Endothelial cell of hepatic sinusoid (primary cell): Measurements from ENCODE around the gene SLAMF8.

Experiments
- in situ Hi-C: cut with HindIII; loops from 2 replicates; pipeline ENCODE4 v1.10.0; 2017; ENCODE audit warnings: low sequenced_read_pairs

SLAMF8 gene

DNA sequence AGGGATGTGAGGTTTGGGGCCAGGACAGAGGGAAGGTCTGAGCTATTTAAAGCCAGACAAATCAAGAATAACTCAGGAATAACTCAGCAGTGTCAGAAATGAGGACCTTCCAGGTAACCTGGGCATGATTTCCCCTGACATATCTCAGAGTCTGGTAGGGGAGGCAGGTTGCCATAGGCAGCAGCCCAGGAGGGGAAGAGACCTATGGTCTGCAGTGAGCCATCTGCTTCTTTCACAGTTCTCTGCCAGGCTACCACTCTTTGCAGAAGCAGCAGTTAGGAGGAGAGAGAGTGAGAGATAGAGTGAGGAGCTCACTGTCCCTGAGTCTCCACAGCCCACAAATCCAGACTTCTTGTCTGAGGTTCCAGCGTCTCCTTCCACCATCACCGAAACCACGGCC, 42.1 kb downstream of the SLAMF8 start:
- in situ Hi-C loops = no loop called here

DNA sequence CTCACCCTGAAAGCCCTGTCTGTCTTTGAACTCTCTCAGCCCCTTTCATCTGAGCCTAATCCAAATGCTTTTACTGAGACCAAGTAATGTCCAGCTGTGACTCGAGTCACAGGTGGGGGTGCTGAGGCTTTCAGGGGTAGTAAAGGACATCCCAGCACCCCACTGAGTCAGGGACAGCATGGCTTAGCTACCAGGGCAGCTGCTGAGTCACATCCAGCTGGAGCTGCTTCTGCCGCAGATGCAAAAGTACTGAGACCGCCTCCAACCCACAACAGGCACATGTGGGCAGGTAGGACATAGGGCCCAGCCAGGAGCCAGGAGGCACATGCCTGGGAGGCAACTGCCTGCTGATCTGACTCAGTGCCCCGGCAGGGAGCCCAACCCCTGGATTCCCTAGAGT, 42.5 kb downstream of the SLAMF8 start:
- in situ Hi-C loops = no loop called here

DNA sequence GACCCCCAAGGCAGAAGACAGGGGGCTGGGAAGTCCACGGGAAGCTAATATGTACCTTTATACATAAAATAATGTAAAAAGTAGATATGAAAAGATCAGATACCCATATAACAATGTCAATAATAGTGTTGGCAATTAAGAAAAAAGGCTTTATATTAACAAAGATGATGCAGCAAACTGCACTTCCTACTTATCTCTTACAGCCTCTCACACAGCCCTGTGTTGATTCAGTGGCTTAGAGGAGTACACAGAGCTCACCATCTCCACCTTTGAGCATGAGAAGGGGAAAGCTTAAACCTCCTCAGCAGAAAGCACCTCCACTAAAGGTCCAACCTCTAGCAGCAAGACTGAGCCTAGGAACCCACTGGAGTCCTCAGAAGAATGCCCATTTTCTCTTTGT, 42.9 kb downstream of the SLAMF8 start:
- in situ Hi-C loops = no loop called here

DNA sequence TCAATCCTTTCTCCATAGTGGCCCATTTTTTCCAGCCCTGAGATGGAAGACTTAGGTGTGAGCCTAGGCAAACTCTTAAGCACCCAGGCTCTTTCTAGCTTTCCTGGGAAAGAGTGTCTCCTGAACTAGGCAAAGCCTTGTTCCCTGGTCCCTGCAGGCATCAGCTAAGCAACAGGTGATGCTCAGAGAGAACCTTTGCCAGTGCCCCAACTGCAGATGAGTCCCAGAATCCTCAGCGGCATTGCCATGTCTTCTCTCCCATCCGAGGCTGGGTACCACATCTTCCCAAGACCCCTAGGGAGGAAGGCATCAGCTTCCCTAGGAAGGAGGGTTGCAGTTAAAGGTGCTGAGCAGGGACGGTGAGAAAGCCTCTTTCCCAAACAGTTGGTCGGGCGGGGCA, 44.0 kb downstream of the SLAMF8 start:
- in situ Hi-C loops = no loop called here

DNA sequence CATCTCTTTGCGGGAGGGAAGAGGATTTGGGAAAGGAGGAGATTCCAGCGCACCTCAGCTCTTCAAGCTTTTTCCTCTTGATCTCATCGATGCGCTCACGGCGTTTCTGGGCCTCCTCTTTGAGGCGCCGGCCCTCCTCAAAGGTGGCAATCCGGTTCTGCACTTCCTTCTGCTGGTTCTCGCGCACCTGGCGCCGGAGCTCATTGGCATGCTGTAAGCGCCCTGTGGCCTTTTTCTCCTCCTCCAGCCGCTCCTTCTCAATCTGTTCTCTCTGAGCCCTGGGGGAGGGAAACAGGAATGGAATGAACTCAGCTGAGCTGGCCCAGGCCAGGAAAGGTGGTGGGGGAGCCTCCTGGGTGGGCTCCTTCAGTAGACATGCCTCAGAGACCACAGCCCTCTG, 46.2 kb downstream of the SLAMF8 start:
- in situ Hi-C loops = no loop called here

DNA sequence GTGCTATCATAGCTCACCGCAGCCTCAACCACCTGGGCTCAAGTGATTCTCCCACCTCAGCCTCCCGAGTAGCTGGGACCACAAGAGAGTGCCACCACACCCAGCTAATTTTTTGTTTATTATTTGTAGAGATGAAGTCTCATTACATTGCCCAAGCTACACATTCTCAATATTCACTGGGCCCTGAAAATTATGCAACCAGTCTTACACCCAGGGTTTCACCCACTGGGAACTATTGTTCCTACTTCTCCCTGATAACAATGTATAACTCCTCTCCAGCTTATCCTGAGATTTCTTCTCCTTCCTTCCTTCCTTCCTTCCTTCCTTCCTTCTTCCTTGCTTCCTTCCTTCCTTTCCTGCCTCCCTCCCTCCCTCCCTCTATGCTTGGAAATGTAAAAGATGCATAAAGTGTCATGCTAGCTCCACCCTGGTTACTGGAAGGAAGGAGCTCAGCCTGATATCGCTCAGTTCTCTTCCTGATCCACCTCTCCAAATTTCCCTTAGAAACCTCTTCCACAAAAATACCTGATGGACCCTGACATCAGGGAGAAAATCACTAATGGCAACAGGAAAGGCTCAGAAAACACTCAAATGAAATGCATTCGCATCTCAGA, 47.0 kb downstream of the SLAMF8 start:
- in situ Hi-C loops = no loop called here

DNA sequence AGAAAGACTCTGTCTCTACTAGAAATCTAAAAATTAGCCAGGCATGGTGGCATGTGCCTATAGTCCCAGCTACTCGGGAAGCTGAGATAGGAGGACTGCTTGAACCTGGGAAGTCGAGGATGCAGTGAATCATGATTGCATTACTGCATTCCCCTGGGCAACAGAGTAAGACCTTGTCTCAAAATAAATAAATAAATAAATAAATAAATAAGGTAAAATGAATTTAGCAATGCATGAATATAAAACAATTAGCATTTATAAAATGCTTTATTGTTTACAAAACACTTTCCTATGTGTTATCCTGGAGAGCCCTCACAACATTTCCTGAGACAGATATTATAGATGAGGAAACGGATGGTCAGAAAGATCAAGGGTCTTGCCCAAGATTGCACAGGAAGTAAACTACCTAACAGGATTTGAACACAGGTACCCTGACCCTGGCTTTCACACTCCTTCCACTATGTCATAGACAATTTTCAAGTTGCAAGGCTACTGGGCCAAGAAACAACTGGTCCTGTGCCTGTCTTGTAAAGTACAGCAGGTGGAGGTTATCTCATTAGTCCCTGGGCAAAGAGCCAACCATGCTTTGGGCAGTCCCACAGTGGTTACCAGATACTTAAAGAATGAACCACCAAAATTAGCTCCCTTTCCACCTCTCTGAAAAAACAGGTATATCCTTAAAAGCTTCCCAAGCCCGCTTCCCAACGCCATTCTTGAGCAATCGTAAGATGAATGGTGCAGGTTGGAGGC, 51.2 kb downstream of the SLAMF8 start:
- in situ Hi-C loops = loop anchor here (5.0 to 25.0 kb wide), 2 partner anchors 44 to 441 kb away; partner anchors contain the start of genes OR10J1 and OR10J4

DNA sequence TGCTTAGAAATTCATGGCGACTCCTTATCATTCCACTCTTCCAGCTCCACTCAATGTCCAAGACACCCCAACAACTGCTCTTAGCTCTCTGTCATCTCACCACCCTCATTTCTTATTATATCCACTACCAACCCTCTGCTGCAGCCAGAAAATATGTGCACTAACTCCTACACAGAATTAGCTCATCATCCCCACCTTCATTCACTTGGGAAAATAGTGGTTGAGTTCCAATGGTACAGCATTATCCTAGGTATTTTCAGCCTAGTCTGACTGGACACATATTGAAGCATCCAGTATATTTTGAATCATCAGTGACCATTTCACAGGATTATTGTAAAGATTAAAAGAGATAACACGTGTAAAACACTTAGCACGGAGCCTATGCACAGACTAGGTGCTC, 52.5 kb downstream of the SLAMF8 start:
- in situ Hi-C loops = loop anchor here (5.0 to 25.0 kb wide), 2 partner anchors 43 to 442 kb away; partner anchors contain the start of genes OR10J1 and OR10J4

DNA sequence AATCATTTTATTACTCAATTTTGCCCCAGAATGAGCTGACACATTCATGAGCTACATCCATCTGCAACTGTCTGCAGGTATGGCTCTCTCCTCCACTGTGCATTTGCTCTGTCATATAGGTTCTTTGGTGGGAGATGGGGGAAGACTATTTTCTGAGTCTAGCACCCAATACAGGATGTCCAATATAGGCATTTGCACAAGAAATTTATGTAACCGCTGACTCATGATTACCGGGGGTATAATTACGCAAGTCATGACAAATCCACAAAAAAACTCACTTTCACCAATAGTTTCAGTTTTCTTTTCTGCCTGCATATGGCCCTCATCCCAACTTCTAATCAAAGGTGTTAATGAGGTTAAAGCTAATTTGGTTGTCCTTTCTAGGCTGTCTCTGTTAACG, 53.3 kb downstream of the SLAMF8 start:
- in situ Hi-C loops = loop anchor here (5.0 to 25.0 kb wide), 2 partner anchors 42 to 443 kb away; partner anchors contain the start of genes OR10J1 and OR10J4

DNA sequence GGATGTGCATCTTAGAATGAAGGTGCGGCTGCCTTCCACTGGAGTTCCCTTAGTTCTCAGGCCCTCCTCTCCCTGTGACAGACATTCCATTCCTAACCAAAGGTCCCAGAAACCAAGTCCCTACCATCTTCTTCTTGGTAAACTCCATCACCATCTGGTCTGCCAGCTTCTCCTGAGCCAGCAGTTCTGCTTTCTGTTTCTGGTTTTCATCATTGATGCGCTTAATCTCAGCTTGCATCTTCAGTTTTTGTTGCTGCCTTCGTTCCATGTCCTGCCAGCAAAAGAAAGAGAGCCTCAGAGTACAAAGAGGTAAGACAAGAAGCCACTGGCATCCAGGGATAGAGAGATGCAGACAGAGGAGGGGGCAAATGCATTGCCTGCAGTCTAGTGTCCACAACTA, 53.8 kb downstream of the SLAMF8 start:
- in situ Hi-C loops = loop anchor here (25.0 kb wide), 1 partner anchor 443 kb away; the partner anchor contains the start of genes OR10J1 and OR10J4

DNA sequence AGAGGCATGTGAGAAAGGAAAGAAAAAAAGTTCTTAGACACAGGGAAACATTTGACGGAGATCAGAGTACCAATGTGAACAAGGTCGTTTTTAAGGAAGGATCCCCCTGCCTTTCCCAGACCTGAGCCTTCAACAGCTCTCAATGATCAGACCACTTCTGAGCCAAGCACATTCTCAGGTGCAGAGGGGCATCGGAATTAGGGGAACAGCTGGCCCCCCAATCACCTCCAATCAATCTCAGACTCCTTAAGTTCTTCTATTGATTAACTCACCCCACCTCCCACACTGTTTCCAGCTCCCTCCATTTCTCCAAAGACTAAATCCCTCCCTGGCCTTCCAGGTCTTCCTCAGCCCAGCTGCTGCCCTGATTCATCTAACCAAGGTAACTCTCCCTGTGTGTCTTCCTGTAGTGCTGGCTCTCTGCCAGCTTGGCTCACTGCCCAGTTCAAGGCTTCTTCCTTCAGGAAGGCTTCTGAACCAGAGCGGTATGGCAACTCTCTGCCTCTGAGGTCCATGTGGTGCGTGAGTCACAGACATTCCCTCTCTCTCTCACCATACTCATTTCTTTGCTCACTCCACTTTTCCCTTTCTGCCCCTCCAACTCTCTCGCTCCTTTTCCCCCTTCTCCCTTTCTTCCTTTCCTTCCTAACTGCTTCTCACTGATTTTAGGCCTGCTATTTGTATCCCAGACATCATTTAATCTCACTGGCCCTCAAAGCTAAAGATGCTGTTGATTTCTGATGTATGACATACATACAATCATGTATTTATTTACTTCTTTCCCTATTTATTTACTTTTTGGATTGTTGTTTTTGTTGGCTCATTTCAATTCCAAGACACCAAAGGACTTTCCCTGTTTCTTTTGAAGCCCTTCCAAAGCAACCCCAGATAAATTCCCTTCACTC, 55.2 kb downstream of the SLAMF8 start:
- in situ Hi-C loops = loop anchor here (25.0 kb wide), 1 partner anchor 445 kb away; the partner anchor contains the start of genes OR10J1 and OR10J4

DNA sequence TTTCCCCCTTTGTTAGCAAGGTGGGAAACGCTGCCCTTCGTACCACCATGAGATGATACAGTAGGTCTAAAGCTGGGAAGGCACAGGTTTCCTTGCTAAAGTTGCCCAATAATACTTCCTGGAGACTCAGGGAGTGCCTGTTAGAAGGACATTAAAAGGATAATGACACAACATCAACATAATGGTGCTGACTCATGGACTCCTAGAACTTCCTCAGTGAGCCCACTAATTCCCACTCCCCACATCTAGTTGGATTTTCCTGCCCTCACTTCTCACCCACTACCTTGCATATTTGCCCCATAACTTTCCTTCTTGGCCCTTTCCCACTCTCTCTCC, 55.8 kb downstream of the SLAMF8 start:
- in situ Hi-C loops = loop anchor here (25.0 kb wide), 1 partner anchor 445 kb away; the partner anchor contains the start of genes OR10J1 and OR10J4

DNA sequence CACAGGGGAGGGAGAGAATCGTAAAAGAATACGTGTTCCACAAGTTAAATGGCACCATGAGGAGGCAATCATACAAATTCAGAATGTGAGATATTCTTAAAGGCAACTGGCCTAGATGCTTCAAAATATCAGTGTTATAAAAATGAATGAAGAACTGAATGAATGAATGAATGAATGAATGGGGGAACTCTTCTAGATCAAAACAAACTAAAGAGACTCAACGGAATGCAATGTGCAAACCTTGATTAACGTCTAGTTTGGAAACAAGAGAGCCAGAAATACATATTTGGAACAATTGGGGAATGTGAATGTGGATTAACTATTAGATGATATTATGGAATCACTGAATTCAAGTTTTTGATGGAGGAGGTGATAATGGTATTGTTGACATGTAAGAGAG, 56.5 kb downstream of the SLAMF8 start:
- in situ Hi-C loops = loop anchor here (25.0 kb wide), 1 partner anchor 446 kb away; the partner anchor contains the start of genes OR10J1 and OR10J4

DNA sequence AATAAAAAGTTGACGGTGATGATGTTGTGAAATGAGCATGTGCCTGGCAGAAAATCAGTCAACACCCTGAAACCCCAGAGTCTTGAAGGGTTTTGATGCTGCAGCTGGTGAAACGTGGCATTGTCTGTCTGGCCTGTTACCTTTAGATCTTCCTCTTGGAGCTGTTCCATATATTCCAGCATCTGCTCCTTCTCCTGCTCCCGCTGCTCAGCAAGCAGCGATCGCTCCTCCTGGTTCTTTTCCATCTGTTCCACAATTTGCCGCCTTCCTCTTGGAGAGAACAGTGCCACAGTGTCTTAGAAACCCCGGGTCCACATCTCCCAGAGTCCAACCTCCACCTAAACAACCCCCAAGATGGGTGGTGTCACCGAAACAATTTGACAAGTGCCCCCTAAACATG, 57.6 kb downstream of the SLAMF8 start:
- in situ Hi-C loops = loop anchor here (25.0 kb wide), 1 partner anchor 447 kb away; the partner anchor contains the start of genes OR10J1 and OR10J4
